IMR-90 (cell line): ENCODE data around the gene RPL31. TPM values are rescaled to one million over a fixed set of nuclear protein-coding genes. Genes with fewer than 3 reads are reported as not detected.

Experiments used
- ATAC-seq: fragments of 200-7000 bp; cut with Tn5 transposase; 2 replicates; pipeline ENCODE4 v1.9.1; 2020; ENCODE audit warnings: low read depth, mild to moderate bottlenecking, moderate library complexity
- BruUV-seq: library from RNA; stranded (reverse); fragments of 400-500 nt; replicated peaks from 2 replicates; lab custom pipeline; 2021; lab: Mats Ljungman, UMichigan
- CTCF ChIA-PET: fragments of 300-600 bp; formaldehyde crosslinking; extraction: SDS; loops from one replicate; lab custom pipeline; 2021; ENCODE audit warnings: antibody characterized with exemption; lab: Yijun Ruan, JAX
- POLR2A ChIA-PET: fragments of 300-600 bp; sonication (Branson Sonifier 250); formaldehyde crosslinking; loops from one replicate; lab custom pipeline; 2022; ENCODE audit warnings: antibody characterized with exemption; ENCODE audit not compliant: unreplicated experiment; lab: Charles Lee
- DNase-seq: peaks from one replicate; pipeline ENCODE4 v3.0.0; 2013
- H2AFZ ChIP-seq: replicated peaks from 2 replicates; pipeline ENCODE3; 2013; ENCODE audit warnings: low read length, mild to moderate bottlenecking; ENCODE audit not compliant: poor library complexity
- H2AK5ac ChIP-seq: 2 replicates; pipeline ENCODE4 v1.6.1; 2013; ENCODE audit warnings: low read depth, low read length, inconsistent platforms
- H2AK9ac ChIP-seq: replicated peaks from 2 replicates; pipeline ENCODE3; 2013; ENCODE audit warnings: mild to moderate bottlenecking, low read depth, low read length, moderate library complexity; ENCODE audit not compliant: poor library complexity
- H2BK120ac ChIP-seq: 2 replicates; pipeline ENCODE4 v1.6.1; 2013; ENCODE audit warnings: low read depth, low read length, inconsistent platforms
- H2BK15ac ChIP-seq: 3 replicates; pipeline ENCODE4 v1.6.1; 2013; ENCODE audit warnings: low read depth, low read length, inconsistent platforms
- H2BK20ac ChIP-seq: 2 replicates; pipeline ENCODE4 v1.6.1; 2013; ENCODE audit warnings: low read depth, mild to moderate bottlenecking, inconsistent platforms, low read length, moderate library complexity
- H2BK5ac ChIP-seq: 2 replicates; pipeline ENCODE4 v1.6.1; 2013; ENCODE audit warnings: mild to moderate bottlenecking, low read depth, low read length, inconsistent platforms; ENCODE audit not compliant: poor library complexity, severe bottlenecking
- H3K14ac ChIP-seq: replicated peaks from 2 replicates; pipeline ENCODE4 v1.6.1; 2013; ENCODE audit warnings: low read depth, low read length, inconsistent platforms
- H3K18ac ChIP-seq: 2 replicates; pipeline ENCODE4 v1.6.1; 2013; ENCODE audit warnings: low read depth, low read length, control low read depth
- H3K23ac ChIP-seq: 2 replicates; pipeline ENCODE4 v1.6.1; 2013; ENCODE audit warnings: low read depth, low read length, inconsistent platforms
- H3K27ac ChIP-seq: 2 replicates; pipeline ENCODE4 v1.5.1; 2013; ENCODE audit warnings: mild to moderate bottlenecking, control low read depth, low read length; ENCODE audit not compliant: insufficient read depth
- H3K27me3 ChIP-seq: 2 replicates; pipeline ENCODE4 v1.6.1; 2013; ENCODE audit warnings: low read length; ENCODE audit not compliant: control insufficient read depth, insufficient read depth
- H3K36me3 ChIP-seq: 2 replicates; pipeline ENCODE4 v1.6.1; 2013; ENCODE audit warnings: low read length, mixed read lengths; ENCODE audit not compliant: control insufficient read depth, insufficient read depth
- H3K4ac ChIP-seq: 2 replicates; pipeline ENCODE4 v1.6.1; 2013; ENCODE audit warnings: low read depth, low read length, inconsistent platforms
- H3K4me1 ChIP-seq: 2 replicates; pipeline ENCODE4 v1.6.1; 2013; ENCODE audit warnings: low read length, mixed read lengths; ENCODE audit not compliant: control insufficient read depth, insufficient read depth
- H3K4me2 ChIP-seq: 2 replicates; pipeline ENCODE4 v1.6.1; 2013; ENCODE audit warnings: low read depth, mild to moderate bottlenecking, control low read depth, low read length, moderate library complexity
- H3K4me3 ChIP-seq: 2 replicates; pipeline ENCODE4 v1.5.1; 2013; ENCODE audit warnings: low read depth, mild to moderate bottlenecking, control low read depth, low read length, moderate library complexity; ENCODE audit not compliant: insufficient read depth
- H3K56ac ChIP-seq: 2 replicates; pipeline ENCODE4 v1.6.1; 2013; ENCODE audit warnings: low read length, inconsistent platforms; ENCODE audit not compliant: insufficient read depth; ENCODE audit errors: extremely low read depth
- H3K79me1 ChIP-seq, 2 experiments: 2 replicates each; pipeline ENCODE4 v1.6.1; 2013; ENCODE audit warnings: low read length in 2 of 2, inconsistent platforms in 1 of 2, low read depth in 1 of 2
- H3K9ac ChIP-seq: 2 replicates; pipeline ENCODE4 v1.6.1; 2013; ENCODE audit warnings: low read depth, low read length, control low read depth
- H3K9me1 ChIP-seq: 2 replicates; pipeline ENCODE4 v1.6.1; 2013; ENCODE audit warnings: low read length, inconsistent platforms; ENCODE audit not compliant: insufficient read depth
- H3K9me3 ChIP-seq: 2 replicates; pipeline ENCODE4 v1.6.1; 2013; ENCODE audit warnings: low read length; ENCODE audit not compliant: control insufficient read depth, insufficient read depth
- H4K20me1 ChIP-seq: 2 replicates; pipeline ENCODE4 v1.6.1; 2013; ENCODE audit warnings: low read length, inconsistent platforms; ENCODE audit not compliant: insufficient read depth
- H4K5ac ChIP-seq: 2 replicates; pipeline ENCODE4 v1.6.1; 2013; ENCODE audit warnings: mild to moderate bottlenecking, low read depth, low read length, control low read depth
- H4K8ac ChIP-seq, 2 experiments: 2 replicates each; pipeline ENCODE4 v1.6.1; 2013; ENCODE audit warnings: low read depth in 2 of 2, low read length in 2 of 2, control low read depth in 1 of 2, inconsistent platforms in 1 of 2
- H4K91ac ChIP-seq: 2 replicates; pipeline ENCODE4 v1.6.1; 2013; ENCODE audit warnings: low read depth, low read length, inconsistent platforms; ENCODE audit not compliant: insufficient read depth
- POLR2A ChIP-seq: IDR thresholded peaks from 2 replicates; pipeline ENCODE4 v1.6.1; 2012; ENCODE audit warnings: mild to moderate bottlenecking, low read depth, low read length
- RAD21 ChIP-seq: IDR thresholded peaks from 2 replicates; pipeline ENCODE4 v1.6.1; 2012; ENCODE audit warnings: low read length, improper control_type of control experiment
- WGBS, 2 experiments: methylation state at CpG; one replicate each; pipeline versions ENCODE4 v1.1.5 to v1.1.7; 2013; ENCODE audit warnings: missing lambda C conversion rate in 2 of 2; ENCODE audit not compliant: insufficient read length in 1 of 2; ENCODE audit errors: extremely low coverage in 2 of 2; 5-methylcytosine and 5-hydroxymethylcytosine counted together
- dilution Hi-C: fragments of 300-500 bp; cut with HindIII; formaldehyde crosslinking; loops from one replicate; pipeline ENCODE4 v1.14.3; 2018; ENCODE audit warnings: low sequenced_read_pairs; ENCODE audit not compliant: unreplicated experiment
- in situ Hi-C: fragments of 300-500 bp; cut with MboI; formaldehyde crosslinking; loops from 3 replicates; pipeline ENCODE4 v1.14.3; 2019; ENCODE audit warnings: low sequenced_read_pairs, inconsistent platforms, mixed read lengths
- intact Hi-C: fragments of 100-400 bp; cut with micrococcal nuclease; formaldehyde crosslinking; loops from 2 replicates; pipeline ENCODE4 v1.10.0; 2022
- polyA plus RNA-seq, 3 experiments: library from polyadenylated mRNA; depleted of rRNA; stranded (reverse); fragments of >200 nt; gene quantifications; 2 replicates each; pipeline ENCODE4 v1.2.3, GENCODE V29; 2012; ENCODE audit warnings: low replicate concordance in 1 of 3
- total RNA-seq: library from RNA; depleted of rRNA; stranded (reverse); fragments of >200 nt; gene quantifications from 2 replicates; pipeline ENCODE4 v1.2.3, GENCODE V29; 2012

Gene RPL31
- total and polyA plus RNA-seq, 2 of the 4 experiments (the other 2 are of a cell fraction) = 358 to 2,908 TPM

DNA sequence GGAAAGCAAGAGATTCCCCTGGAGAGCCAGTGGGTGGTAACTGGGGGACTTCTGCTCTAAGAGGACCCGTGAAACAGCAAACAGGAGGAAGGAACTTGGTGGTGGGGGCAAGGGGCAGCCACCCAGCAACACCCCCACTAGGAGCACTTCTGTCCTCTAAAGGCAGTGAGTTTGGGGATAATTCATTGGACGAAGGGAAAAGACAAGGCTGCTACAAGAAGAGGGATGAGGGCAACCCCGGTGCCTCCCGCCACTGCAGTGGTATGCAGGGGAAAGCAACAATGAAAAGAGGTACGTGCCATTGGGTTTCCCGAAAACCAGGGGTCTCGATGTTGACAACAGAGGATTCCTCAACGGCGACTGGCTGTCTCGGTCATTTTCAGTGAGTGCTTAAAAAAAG, 9.1 kb downstream of the RPL31 start:
- Histone ChIP-seq H3K9me3 (no peaks in the 10 kb centered on the region), H3K4me2 (no peak overlapping the region), H3K27ac (no peak overlapping the region; the same call in 1 of the 2 replicates), H4K20me1 (peaks cover 49% of the 10 kb centered on the region), H4K91ac (no peak overlapping the region), H2BK120ac (no peak overlapping the region), H3K9ac (no peak overlapping the region), H2AK5ac (no peak overlapping the region), H4K8ac (no peak overlapping the region), H3K4ac (no peak overlapping the region), H3K4me3 (no peak overlapping the region), H2BK15ac (no peak overlapping the region), H3K4me1 (0 out of 2 replicates have a peak, but pooled peaks cover 2% of the 10 kb centered on the region), H2BK20ac (no peak overlapping the region), H3K18ac (no peak overlapping the region), H3K14ac (no peak overlapping the region), H2AFZ (no peak overlapping the region), H2BK5ac (no peak overlapping the region), H3K56ac (no peak overlapping the region), H3K79me1 (peaks cover 25 to 62% of the 10 kb centered on the region in 2 experiments), H3K23ac (no peak overlapping the region), H3K9me1 (0 out of 2 replicates have a peak, but pooled peaks cover 2% of the 10 kb centered on the region), H3K27me3 (no peaks in the 10 kb centered on the region), H2AK9ac (no peak overlapping the region), H3K36me3 (peaks cover 34% of the 10 kb centered on the region), H4K5ac (no peak overlapping the region)
- ATAC-seq (peak; percentile 6; the same call in 1 of the 2 replicates), DNase-seq (no peak)
- in situ Hi-C loops (loop anchor here (5.0 kb wide), 1 partner anchor 196 kb away; no protein-coding TSS in a partner anchor), dilution Hi-C loops (no loop called here), intact Hi-C loops (loop anchor here (5.0 kb wide), 1 partner anchor 241 kb away; the partner anchor contains the start of gene CNOT11)
- no TSS peak for BruUV-seq
- TF ChIP-seq RAD21 (no peak), POLR2A (no peak)
- ChIA-PET CTCF (interaction anchor here (0.6 to 2.2 kb wide), 3 partner anchors 142 to 415 kb away, joined by 3 to 19 read pairs (median 9); no protein-coding TSS in a partner anchor), POLR2A (no interaction called here)
- WGBS, 2 experiments = 95% methylated on average over 3 of the region's 10 CpGs; no CpG with 5 or more reads in 1 of the 2 experiments
